Neuronal stem cell (in vitro differentiated cells): Measurements from ENCODE around the gene CENPV.

Experiments used
- DNase-seq: peaks from one replicate; pipeline ENCODE4 v3.0.0-alpha.2; 2013; ENCODE audit warnings: low spot score
- H2AFZ ChIP-seq: one replicate; pipeline ENCODE4 v1.6.1; 2013; ENCODE audit warnings: mild to moderate bottlenecking, low read length, inconsistent platforms
- H2AK5ac ChIP-seq: 2 replicates; pipeline ENCODE4 v1.6.1; 2013; ENCODE audit warnings: low read depth, mild to moderate bottlenecking, inconsistent platforms, low read length, moderate library complexity, mixed read lengths
- H2BK120ac ChIP-seq: 2 replicates; pipeline ENCODE4 v1.6.1; 2013; ENCODE audit warnings: low read depth, mild to moderate bottlenecking, inconsistent platforms, low read length, moderate library complexity, mixed read lengths
- H2BK12ac ChIP-seq: one replicate; pipeline ENCODE4 v1.6.1; 2013; ENCODE audit warnings: low read length, inconsistent platforms
- H2BK15ac ChIP-seq: 2 replicates; pipeline ENCODE4 v1.6.1; 2013; ENCODE audit warnings: mild to moderate bottlenecking, low read length, inconsistent platforms, mixed read lengths
- H2BK5ac ChIP-seq: one replicate; pipeline ENCODE4 v1.6.1; 2013; ENCODE audit warnings: inconsistent platforms, mild to moderate bottlenecking, low read length, moderate library complexity
- H3K14ac ChIP-seq: one replicate; pipeline ENCODE4 v1.6.1; 2013; ENCODE audit warnings: low read length, inconsistent platforms
- H3K18ac ChIP-seq: 2 replicates; pipeline ENCODE4 v1.6.1; 2013; ENCODE audit warnings: low read length, inconsistent platforms
- H3K23ac ChIP-seq: 2 replicates; pipeline ENCODE4 v1.6.1; 2013; ENCODE audit warnings: low read depth, mild to moderate bottlenecking, mixed read lengths, low read length, inconsistent platforms; ENCODE audit not compliant: poor library complexity
- H3K27ac ChIP-seq: replicated peaks from 3 replicates; pipeline ENCODE4 v1.5.1; 2013; ENCODE audit warnings: low read length, inconsistent platforms
- H3K27me3 ChIP-seq, 3 experiments: 2 replicates each; pipeline ENCODE4 v1.6.1; 2013; ENCODE audit warnings: low read length in 3 of 3, mild to moderate bottlenecking in 2 of 3, inconsistent platforms in 1 of 3, low read depth in 1 of 3, mixed read lengths in 1 of 3, moderate library complexity in 1 of 3; ENCODE audit not compliant: control insufficient read depth in 3 of 3, insufficient read depth in 3 of 3
- H3K36me3 ChIP-seq, 2 donors: replicated peaks in 1 of 2; 2 replicates each; pipeline ENCODE4 v1.6.1; 2013; ENCODE audit warnings: low read length in 2 of 2; ENCODE audit not compliant: control insufficient read depth in 2 of 2, insufficient read depth in 2 of 2
- H3K4ac ChIP-seq: 2 replicates; pipeline ENCODE4 v1.6.1; 2013; ENCODE audit warnings: inconsistent platforms, mild to moderate bottlenecking, low read length, moderate library complexity
- H3K4me1 ChIP-seq, 2 donors: 1 replicate in 1 of 2; 2 replicates in 1 of 2; pipeline ENCODE4 v1.6.1; 2013; ENCODE audit warnings: low read length in 2 of 2, low read depth in 1 of 2; ENCODE audit not compliant: control insufficient read depth in 2 of 2, insufficient read depth in 1 of 2
- H3K4me2 ChIP-seq: one replicate; pipeline ENCODE4 v1.6.1; 2013; ENCODE audit warnings: mild to moderate bottlenecking, low read length, inconsistent platforms; ENCODE audit not compliant: insufficient read depth, poor library complexity, severe bottlenecking
- H3K4me3 ChIP-seq, 2 donors: 2 replicates each; pipeline ENCODE4 v1.5.1; 2013; ENCODE audit warnings: low read length in 2 of 2, mild to moderate bottlenecking in 2 of 2, inconsistent platforms in 1 of 2, moderate library complexity in 1 of 2
- H3K79me1 ChIP-seq: one replicate; pipeline ENCODE4 v1.6.1; 2013; ENCODE audit warnings: low read depth, mild to moderate bottlenecking, inconsistent platforms, low read length, moderate library complexity
- H3K9ac ChIP-seq: one replicate; pipeline ENCODE4 v1.6.1; 2013; ENCODE audit warnings: mild to moderate bottlenecking, low read depth, low read length, inconsistent platforms; ENCODE audit not compliant: poor library complexity
- H3K9me3 ChIP-seq, 2 donors: replicated peaks in 1 of 2; 2 replicates each; pipeline versions ENCODE3 to v1.6.1; 2013; ENCODE audit warnings: low read length in 2 of 2, mild to moderate bottlenecking in 2 of 2, inconsistent platforms in 1 of 2, low read depth in 1 of 2, mixed read lengths in 1 of 2, moderate library complexity in 1 of 2; ENCODE audit not compliant: control insufficient read depth in 2 of 2, insufficient read depth in 1 of 2
- H4K8ac ChIP-seq: one replicate; pipeline ENCODE4 v1.6.1; 2013; ENCODE audit warnings: low read depth, mild to moderate bottlenecking, inconsistent platforms, low read length, moderate library complexity
- H4K91ac ChIP-seq: one replicate; pipeline ENCODE4 v1.6.1; 2013; ENCODE audit warnings: low read length, low read depth, mild to moderate bottlenecking, inconsistent platforms; ENCODE audit not compliant: poor library complexity
- WGBS, 2 donors: extraction: QIAGEN DNeasy Blood & Tissue Kit; methylation state at CpG; one replicate each; pipeline ENCODE4 v1.1.7; 2013; ENCODE audit warnings: missing lambda C conversion rate in 2 of 2, mixed read lengths in 1 of 2; ENCODE audit not compliant: insufficient read length in 2 of 2, insufficient replicate concordance in 1 of 2; ENCODE audit errors: extremely low coverage in 2 of 2; 5-methylcytosine and 5-hydroxymethylcytosine counted together

CENPV gene

DNA sequence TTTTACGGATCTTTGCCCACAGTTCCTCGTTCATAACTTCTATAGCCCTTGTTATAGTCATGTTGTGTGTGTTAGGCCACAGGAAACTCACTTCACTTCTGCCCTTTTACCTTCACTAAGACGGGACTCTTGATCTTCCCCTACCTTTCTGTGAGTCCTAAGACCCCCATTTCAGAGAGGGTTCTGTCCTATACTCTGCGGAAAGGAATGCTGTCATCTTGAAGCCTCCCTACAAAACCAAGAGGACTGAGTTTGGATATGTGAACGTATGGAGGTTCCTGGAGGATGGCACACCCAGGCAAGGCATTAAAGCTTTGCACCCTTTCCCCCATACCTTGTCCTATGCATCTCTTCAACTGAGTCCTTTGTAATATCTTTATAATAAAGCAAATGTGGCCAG lies 31.3 kb upstream of the CENPV start:
- H3K4me2 ChIP-seq = no peak overlapping the region
- H3K79me1 ChIP-seq = no peaks in the 10 kb centered on the region
- H2AK5ac ChIP-seq = no peak overlapping the region
- no CpG with 5 or more reads among the region's 5 CpGs for WGBS, 2 donors
- no peak overlapping the region for H4K8ac ChIP-seq
- H2BK12ac ChIP-seq = no peak overlapping the region
- no peak overlapping the region for H3K23ac ChIP-seq
- peaks cover 0 to 19% of the 10 kb centered on the region in 2 donors for H3K9me3 ChIP-seq
- H2AFZ ChIP-seq = no peak overlapping the region
- no peak overlapping the region for H2BK5ac ChIP-seq
- H3K27ac ChIP-seq = no peak overlapping the region
- H2BK15ac ChIP-seq = no peak overlapping the region
- no peak overlapping the region for H3K14ac ChIP-seq
- H3K18ac ChIP-seq = no peak overlapping the region
- H3K9ac ChIP-seq = no peak overlapping the region
- H3K4ac ChIP-seq = no peak overlapping the region
- no peak overlapping the region for H2BK120ac ChIP-seq
- no peaks in the 10 kb centered on the region for H3K27me3 ChIP-seq
- no peak for DNase-seq
- no peak overlapping the region for H3K4me3 ChIP-seq
- H3K4me1 ChIP-seq = peaks cover 0 to 4% of the 10 kb centered on the region in 2 donors
- peaks cover 13 to 23% of the 10 kb centered on the region in 2 donors for H3K36me3 ChIP-seq
- no peak overlapping the region for H4K91ac ChIP-seq

GRCh38 chr17:16383772-16384287 lies 30.6 kb upstream of the CENPV start:
- Histone ChIP-seq H3K14ac (no peak overlapping the region), H3K27ac (no peak overlapping the region), H3K23ac (no peak overlapping the region), H3K4me2 (no peak overlapping the region), H3K27me3 (no peaks in the 10 kb centered on the region), H4K91ac (no peak overlapping the region), H3K4ac (no peak overlapping the region), H3K36me3 (peaks cover 13 to 23% of the 10 kb centered on the region in 2 donors), H2BK5ac (no peak overlapping the region), H3K79me1 (no peaks in the 10 kb centered on the region), H2BK120ac (no peak overlapping the region), H3K9ac (no peak overlapping the region), H2AFZ (no peak overlapping the region), H3K18ac (no peak overlapping the region), H2BK12ac (no peak overlapping the region), H4K8ac (no peak overlapping the region), H3K4me3 (no peak overlapping the region), H2BK15ac (no peak overlapping the region), H3K9me3 (peaks cover 0 to 19% of the 10 kb centered on the region in 2 donors), H3K4me1 (peaks cover 0 to 4% of the 10 kb centered on the region in 2 donors), H2AK5ac (no peak overlapping the region)
- no CpG with 5 or more reads among the region's 5 CpGs for WGBS, 2 donors
- DNase-seq = no peak

- Histone ChIP-seq H2BK5ac (no peak overlapping the region), H3K18ac (no peak overlapping the region), H3K4ac (no peak overlapping the region), H3K23ac (no peak overlapping the region), H3K27ac (no peak overlapping the region), H4K91ac (no peak overlapping the region), H3K4me3 (no peak overlapping the region), H3K4me1 (peaks cover 0 to 4% of the 10 kb centered on the region in 2 donors), H2BK12ac (no peak overlapping the region), H3K9me3 (peaks cover 0 to 19% of the 10 kb centered on the region in 2 donors), H3K36me3 (peaks cover 13 to 23% of the 10 kb centered on the region in 2 donors), H2AFZ (no peak overlapping the region), H2BK120ac (no peak overlapping the region), H2BK15ac (no peak overlapping the region), H4K8ac (no peak overlapping the region), H3K4me2 (no peak overlapping the region), H3K14ac (no peak overlapping the region), H3K27me3 (no peaks in the 10 kb centered on the region), H2AK5ac (no peak overlapping the region), H3K9ac (no peak overlapping the region), H3K79me1 (no peaks in the 10 kb centered on the region)
- no peak for DNase-seq
- WGBS, 2 donors = no CpG with 5 or more reads among the region's 4 CpGs
These were observed 29.9 kb upstream of the CENPV start for GRCh38 chr17:16383216-16383615.

GRCh38 chr17:16381496-16381820 lies 28.2 kb upstream of the CENPV start:
- H3K79me1 ChIP-seq = no peaks in the 10 kb centered on the region
- no peak overlapping the region for H2BK15ac ChIP-seq
- H3K4me2 ChIP-seq = peak overlapping the region; percentile 80
- H3K23ac ChIP-seq = no peak overlapping the region
- peaks cover 13 to 23% of the 10 kb centered on the region in 2 donors for H3K36me3 ChIP-seq
- no peak overlapping the region for H3K14ac ChIP-seq
- WGBS, 2 donors = no CpG with 5 or more reads among the region's 14 CpGs
- H3K9me3 ChIP-seq = peaks cover 0 to 19% of the 10 kb centered on the region in 2 donors
- no peak overlapping the region for H2AK5ac ChIP-seq
- no peak overlapping the region for H3K4ac ChIP-seq
- no peak overlapping the region for H4K8ac ChIP-seq
- peak overlapping the region; percentile 78 for H3K9ac ChIP-seq
- no peak overlapping the region for H2BK12ac ChIP-seq
- no peaks in the 10 kb centered on the region for H3K27me3 ChIP-seq
- peak overlapping the region; percentile 96 for H2AFZ ChIP-seq
- peaks cover 0 to 4% of the 10 kb centered on the region in 2 donors for H3K4me1 ChIP-seq
- peak overlapping the region; percentile 98 for H3K18ac ChIP-seq
- H2BK120ac ChIP-seq = no peak overlapping the region
- no peak overlapping the region for H4K91ac ChIP-seq
- H3K27ac ChIP-seq = peak overlapping the region; percentile 94
- no peak overlapping the region for H2BK5ac ChIP-seq
- H3K4me3 ChIP-seq = peak overlapping the region; percentile 72 to 95
- no peak for DNase-seq
